SK-N-SH treated with all-trans-retinoic acid at 6 μM for 48 hours (cell line): Measurements from ENCODE around the gene TCN1.
"Not testable (repeated sequence)": the region's sequence is repeated elsewhere in the genome, so short reads cannot be mapped to it uniquely, and the experiment has no call there.

Source experiments
- ATAC-seq: fragments of 200-7000 bp; cut with Tn5 transposase; 3 replicates; pipeline ENCODE4 v1.9.1; 2020; ENCODE audit warnings: mild to moderate bottlenecking, moderate library complexity
- ARNTL ChIP-seq: fragments of 450-650 bp; formaldehyde crosslinking; IDR thresholded peaks from 2 replicates; pipeline ENCODE4 v1.5.0; 2020; ENCODE audit warnings: low read depth, mild to moderate bottlenecking, moderate library complexity, borderline replicate concordance
- CSDC2 ChIP-seq: fragments of 250-450 bp; sonication (Bioruptor Pico); IDR thresholded peaks from 2 replicates; pipeline ENCODE4 v1.5.0; 2020; ENCODE audit warnings: mild to moderate bottlenecking, moderate library complexity
- ESRRG ChIP-seq: fragments of 250-450 bp; sonication (Bioruptor Pico); IDR thresholded peaks from 2 replicates; pipeline ENCODE4 v1.6.1; 2021; ENCODE audit warnings: mild to moderate bottlenecking
- ISL1 ChIP-seq: fragments of 250-450 bp; sonication (Bioruptor Pico); IDR thresholded peaks from 2 replicates; pipeline ENCODE4 v2.1.2; 2022; ENCODE audit warnings: mild to moderate bottlenecking, moderate library complexity
- OSR1 ChIP-seq: fragments of 250-450 bp; sonication (Bioruptor Pico); IDR thresholded peaks from 2 replicates; pipeline ENCODE4 v1.8.0; 2022; ENCODE audit warnings: moderate library complexity, mild to moderate bottlenecking, inconsistent platforms
- PPARA ChIP-seq: fragments of 250-450 bp; sonication (Bioruptor Pico); IDR thresholded peaks from 2 replicates; pipeline ENCODE4 v1.5.0; 2020; ENCODE audit warnings: mild to moderate bottlenecking, borderline replicate concordance
- SNAI2 ChIP-seq: fragments of 250-450 bp; sonication (Bioruptor Pico); IDR thresholded peaks from 2 replicates; pipeline ENCODE4 v1.5.0; 2020; ENCODE audit warnings: mild to moderate bottlenecking, moderate library complexity
- TOX ChIP-seq: fragments of 250-450 bp; sonication (Bioruptor Pico); IDR thresholded peaks from 2 replicates; pipeline ENCODE4 v1.8.0; 2021; ENCODE audit warnings: mild to moderate bottlenecking, moderate library complexity, borderline replicate concordance
- ZC3H10 ChIP-seq: fragments of 250-450 bp; sonication (Bioruptor Pico); IDR thresholded peaks from 2 replicates; pipeline ENCODE4 v1.5.1; 2021; ENCODE audit warnings: mild to moderate bottlenecking, moderate library complexity
- ZFP3 ChIP-seq: fragments of 250-450 bp; sonication (Bioruptor Pico); IDR thresholded peaks from 2 replicates; pipeline ENCODE4 v1.5.0; 2020; ENCODE audit warnings: mild to moderate bottlenecking, moderate library complexity
- ZNF70 ChIP-seq: fragments of 450-650 bp; formaldehyde crosslinking; IDR thresholded peaks from 2 replicates; pipeline ENCODE4 v1.5.0; 2020; ENCODE audit warnings: mild to moderate bottlenecking, moderate library complexity
- ZNF8 ChIP-seq: fragments of 450-650 bp; formaldehyde crosslinking; IDR thresholded peaks from 2 replicates; pipeline ENCODE4 v1.5.0; 2020; ENCODE audit warnings: mild to moderate bottlenecking, moderate library complexity
- TF ChIP-seq, protein P1 (sequence below): fragments of 250-450 bp; sonication (Bioruptor Pico); IDR thresholded peaks from 2 replicates; pipeline ENCODE4 v1.8.0; 2020; ENCODE audit warnings: mild to moderate bottlenecking, moderate library complexity, borderline replicate concordance
- TF ChIP-seq, protein P2 (sequence below): fragments of 250-450 bp; sonication (Bioruptor Pico); IDR thresholded peaks from 2 replicates; pipeline ENCODE4 v1.8.0; 2021; ENCODE audit warnings: low read depth, mild to moderate bottlenecking, moderate library complexity, borderline replicate concordance
- TF ChIP-seq, protein P3 (sequence below): fragments of 250-450 bp; sonication (Bioruptor Pico); IDR thresholded peaks from 2 replicates; pipeline ENCODE4 v1.5.0; 2020; ENCODE audit warnings: mild to moderate bottlenecking, moderate library complexity
- TF ChIP-seq, protein P4 (sequence below): fragments of 250-450 bp; sonication (Bioruptor Pico); IDR thresholded peaks from 2 replicates; pipeline ENCODE4 v1.5.1; 2020; ENCODE audit warnings: low read depth, mild to moderate bottlenecking, moderate library complexity

The TCN1 gene

DNA sequence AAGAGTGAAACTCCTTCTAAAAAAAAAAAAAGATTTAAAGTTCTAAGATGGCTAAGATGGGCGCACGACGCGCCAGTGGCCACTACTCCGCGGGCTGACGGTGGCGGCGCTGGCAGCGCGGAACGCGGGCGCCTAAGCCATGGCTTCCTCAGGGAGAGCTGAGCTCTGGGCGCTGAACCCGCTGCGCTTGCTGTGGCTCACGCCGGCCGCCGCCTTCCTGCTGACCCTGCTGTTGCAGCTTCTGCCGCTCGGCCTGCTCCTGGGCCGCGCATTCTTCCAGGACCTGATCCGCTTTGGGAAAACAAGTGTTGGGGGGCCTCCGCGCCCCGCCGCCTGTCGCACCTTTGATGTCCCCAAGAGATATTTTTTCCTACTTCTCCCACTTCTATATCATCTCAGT, 31.8 kb upstream of the TCN1 start:
- no peak for TF ChIP-seq ZFP3 (CRISPR knock-in tag)
- no peak for TF ChIP-seq SNAI2 (CRISPR knock-in tag)
- TF ChIP-seq, protein P1, sequence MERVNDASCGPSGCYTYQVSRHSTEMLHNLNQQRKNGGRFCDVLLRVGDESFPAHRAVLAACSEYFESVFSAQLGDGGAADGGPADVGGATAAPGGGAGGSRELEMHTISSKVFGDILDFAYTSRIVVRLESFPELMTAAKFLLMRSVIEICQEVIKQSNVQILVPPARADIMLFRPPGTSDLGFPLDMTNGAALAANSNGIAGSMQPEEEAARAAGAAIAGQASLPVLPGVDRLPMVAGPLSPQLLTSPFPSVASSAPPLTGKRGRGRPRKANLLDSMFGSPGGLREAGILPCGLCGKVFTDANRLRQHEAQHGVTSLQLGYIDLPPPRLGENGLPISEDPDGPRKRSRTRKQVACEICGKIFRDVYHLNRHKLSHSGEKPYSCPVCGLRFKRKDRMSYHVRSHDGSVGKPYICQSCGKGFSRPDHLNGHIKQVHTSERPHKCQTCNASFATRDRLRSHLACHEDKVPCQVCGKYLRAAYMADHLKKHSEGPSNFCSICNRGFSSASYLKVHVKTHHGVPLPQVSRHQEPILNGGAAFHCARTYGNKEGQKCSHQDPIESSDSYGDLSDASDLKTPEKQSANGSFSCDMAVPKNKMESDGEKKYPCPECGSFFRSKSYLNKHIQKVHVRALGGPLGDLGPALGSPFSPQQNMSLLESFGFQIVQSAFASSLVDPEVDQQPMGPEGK (CRISPR knock-in tag), result no peak
- TF ChIP-seq ARNTL (CRISPR knock-in tag), result no peak
- TF ChIP-seq, protein P2, sequence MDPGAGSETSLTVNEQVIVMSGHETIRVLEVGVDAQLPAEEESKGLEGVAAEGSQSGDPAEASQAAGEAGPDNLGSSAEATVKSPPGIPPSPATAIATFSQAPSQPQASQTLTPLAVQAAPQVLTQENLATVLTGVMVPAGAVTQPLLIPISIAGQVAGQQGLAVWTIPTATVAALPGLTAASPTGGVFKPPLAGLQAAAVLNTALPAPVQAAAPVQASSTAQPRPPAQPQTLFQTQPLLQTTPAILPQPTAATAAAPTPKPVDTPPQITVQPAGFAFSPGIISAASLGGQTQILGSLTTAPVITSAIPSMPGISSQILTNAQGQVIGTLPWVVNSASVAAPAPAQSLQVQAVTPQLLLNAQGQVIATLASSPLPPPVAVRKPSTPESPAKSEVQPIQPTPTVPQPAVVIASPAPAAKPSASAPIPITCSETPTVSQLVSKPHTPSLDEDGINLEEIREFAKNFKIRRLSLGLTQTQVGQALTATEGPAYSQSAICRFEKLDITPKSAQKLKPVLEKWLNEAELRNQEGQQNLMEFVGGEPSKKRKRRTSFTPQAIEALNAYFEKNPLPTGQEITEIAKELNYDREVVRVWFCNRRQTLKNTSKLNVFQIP (CRISPR knock-in tag), result no peak
- TF ChIP-seq TOX (CRISPR knock-in tag), result no peak
- no peak for TF ChIP-seq ZC3H10 (CRISPR knock-in tag)
- TF ChIP-seq PPARA (CRISPR knock-in tag), result no peak
- no peak for ATAC-seq

DNA sequence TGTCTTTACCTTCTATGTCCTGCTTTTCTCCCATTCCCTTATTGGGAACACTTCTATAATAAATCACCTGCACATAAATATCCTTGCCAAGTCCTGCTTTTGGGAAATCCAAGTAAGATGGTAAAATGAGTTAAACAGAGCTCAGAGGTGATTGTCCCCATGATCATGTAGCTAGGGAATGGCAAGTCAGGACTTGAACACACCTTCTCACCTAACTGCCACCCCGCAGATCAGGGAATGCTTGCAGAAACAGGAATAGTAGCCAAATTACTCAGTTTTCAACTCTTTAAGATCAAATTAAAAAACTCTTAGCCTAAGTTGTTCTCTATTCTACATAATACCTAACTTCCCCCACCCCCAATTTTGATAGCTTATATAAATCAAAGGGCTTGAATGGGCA, 28.3 kb upstream of the TCN1 start:
- ATAC-seq, result no peak
- TF ChIP-seq ZNF8 (CRISPR knock-in tag) (no peak), TOX (CRISPR knock-in tag) (no peak), ZFP3 (CRISPR knock-in tag) (no peak), ZC3H10 (CRISPR knock-in tag) (no peak), ESRRG (CRISPR knock-in tag) (no peak), PPARA (CRISPR knock-in tag) (no peak)

DNA sequence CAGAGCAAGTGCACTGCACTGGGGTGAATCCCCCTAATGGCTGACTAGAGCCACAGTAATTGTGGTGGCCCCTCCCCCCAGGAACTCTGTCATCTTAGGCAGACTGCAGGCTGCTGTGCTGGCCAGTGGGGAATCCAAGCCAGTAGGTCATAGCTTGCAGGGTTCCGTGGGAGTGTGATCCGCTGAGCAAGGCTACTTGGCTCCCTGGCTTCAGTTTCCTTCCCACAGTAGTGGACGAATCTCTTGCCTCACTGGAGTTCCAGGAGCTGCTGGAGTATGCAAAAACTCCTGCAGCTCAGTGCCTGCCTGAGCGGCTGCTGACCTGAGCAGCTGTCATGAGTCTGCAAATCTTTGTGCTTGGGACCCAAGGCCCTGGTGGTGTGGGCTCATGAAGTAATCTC, 25.5 kb upstream of the TCN1 start:
- no peak for ATAC-seq
- no peak for TF ChIP-seq ZC3H10 (CRISPR knock-in tag)
- TF ChIP-seq ZNF8 (CRISPR knock-in tag), result no peak
- no peak for TF ChIP-seq TOX (CRISPR knock-in tag)
- TF ChIP-seq OSR1, result no peak
- no peak for TF ChIP-seq ZFP3 (CRISPR knock-in tag)
- no peak for TF ChIP-seq ZNF70 (CRISPR knock-in tag)
- no peak for TF ChIP-seq ISL1 (CRISPR knock-in tag)
- TF ChIP-seq, protein P1 (CRISPR knock-in tag), result no peak
- TF ChIP-seq SNAI2 (CRISPR knock-in tag), result no peak
- no peak for TF ChIP-seq ARNTL (CRISPR knock-in tag)
- TF ChIP-seq, protein P3, sequence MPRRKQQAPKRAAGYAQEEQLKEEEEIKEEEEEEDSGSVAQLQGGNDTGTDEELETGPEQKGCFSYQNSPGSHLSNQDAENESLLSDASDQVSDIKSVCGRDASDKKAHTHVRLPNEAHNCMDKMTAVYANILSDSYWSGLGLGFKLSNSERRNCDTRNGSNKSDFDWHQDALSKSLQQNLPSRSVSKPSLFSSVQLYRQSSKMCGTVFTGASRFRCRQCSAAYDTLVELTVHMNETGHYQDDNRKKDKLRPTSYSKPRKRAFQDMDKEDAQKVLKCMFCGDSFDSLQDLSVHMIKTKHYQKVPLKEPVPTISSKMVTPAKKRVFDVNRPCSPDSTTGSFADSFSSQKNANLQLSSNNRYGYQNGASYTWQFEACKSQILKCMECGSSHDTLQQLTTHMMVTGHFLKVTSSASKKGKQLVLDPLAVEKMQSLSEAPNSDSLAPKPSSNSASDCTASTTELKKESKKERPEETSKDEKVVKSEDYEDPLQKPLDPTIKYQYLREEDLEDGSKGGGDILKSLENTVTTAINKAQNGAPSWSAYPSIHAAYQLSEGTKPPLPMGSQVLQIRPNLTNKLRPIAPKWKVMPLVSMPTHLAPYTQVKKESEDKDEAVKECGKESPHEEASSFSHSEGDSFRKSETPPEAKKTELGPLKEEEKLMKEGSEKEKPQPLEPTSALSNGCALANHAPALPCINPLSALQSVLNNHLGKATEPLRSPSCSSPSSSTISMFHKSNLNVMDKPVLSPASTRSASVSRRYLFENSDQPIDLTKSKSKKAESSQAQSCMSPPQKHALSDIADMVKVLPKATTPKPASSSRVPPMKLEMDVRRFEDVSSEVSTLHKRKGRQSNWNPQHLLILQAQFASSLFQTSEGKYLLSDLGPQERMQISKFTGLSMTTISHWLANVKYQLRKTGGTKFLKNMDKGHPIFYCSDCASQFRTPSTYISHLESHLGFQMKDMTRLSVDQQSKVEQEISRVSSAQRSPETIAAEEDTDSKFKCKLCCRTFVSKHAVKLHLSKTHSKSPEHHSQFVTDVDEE, result no peak
- no peak for TF ChIP-seq PPARA (CRISPR knock-in tag)
- TF ChIP-seq, protein P4, sequence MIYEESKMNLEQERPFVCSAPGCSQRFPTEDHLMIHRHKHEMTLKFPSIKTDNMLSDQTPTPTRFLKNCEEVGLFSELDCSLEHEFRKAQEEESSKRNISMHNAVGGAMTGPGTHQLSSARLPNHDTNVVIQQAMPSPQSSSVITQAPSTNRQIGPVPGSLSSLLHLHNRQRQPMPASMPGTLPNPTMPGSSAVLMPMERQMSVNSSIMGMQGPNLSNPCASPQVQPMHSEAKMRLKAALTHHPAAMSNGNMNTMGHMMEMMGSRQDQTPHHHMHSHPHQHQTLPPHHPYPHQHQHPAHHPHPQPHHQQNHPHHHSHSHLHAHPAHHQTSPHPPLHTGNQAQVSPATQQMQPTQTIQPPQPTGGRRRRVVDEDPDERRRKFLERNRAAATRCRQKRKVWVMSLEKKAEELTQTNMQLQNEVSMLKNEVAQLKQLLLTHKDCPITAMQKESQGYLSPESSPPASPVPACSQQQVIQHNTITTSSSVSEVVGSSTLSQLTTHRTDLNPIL, result no peak

DNA sequence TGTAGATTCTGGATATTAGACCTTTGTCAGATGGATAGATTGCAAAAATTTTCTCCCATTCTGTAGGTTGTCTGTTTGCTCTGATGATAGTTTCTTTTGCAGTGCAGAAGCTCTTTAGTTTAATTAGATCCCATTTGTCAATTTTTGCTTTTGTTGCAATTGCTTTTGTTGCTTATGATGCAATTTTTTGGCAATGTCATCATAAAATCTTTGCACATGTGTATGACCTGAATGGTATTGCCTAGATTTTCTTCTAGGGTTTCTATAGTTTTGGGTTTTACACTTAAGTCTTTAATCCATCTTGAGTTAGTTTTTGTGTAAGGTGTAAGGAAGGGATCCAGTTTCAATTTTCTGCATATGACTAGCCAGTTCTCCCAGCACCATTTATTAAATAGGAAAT, 20.9 kb upstream of the TCN1 start:
- ATAC-seq, result not testable (repeated sequence)

DNA sequence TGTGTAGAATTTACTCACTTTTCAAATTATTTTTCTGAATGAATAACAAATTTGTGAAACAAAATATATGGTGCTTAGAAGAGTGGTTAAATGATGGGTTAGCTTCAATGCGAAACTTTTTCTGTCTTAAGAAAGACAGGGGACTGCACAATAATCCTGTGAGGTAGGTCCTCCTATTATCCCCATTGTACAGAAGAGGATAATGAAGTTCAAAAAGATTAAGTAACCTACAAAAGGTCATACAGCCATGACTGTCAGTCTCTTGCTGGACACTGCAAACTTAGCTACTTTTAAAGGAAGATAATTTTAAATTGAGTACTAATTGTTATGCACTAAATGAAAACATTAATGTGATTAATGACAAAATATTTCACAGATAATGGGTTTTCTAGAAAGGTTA, 17.3 kb upstream of the TCN1 start:
- no peak for ATAC-seq
- TF ChIP-seq ARNTL (CRISPR knock-in tag) (no peak), ESRRG (CRISPR knock-in tag) (no peak), ZNF8 (CRISPR knock-in tag) (no peak), SNAI2 (CRISPR knock-in tag) (no peak), PPARA (CRISPR knock-in tag) (no peak), ISL1 (CRISPR knock-in tag) (no peak), CSDC2 (no peak)
- TF ChIP-seq, protein P4, result no peak
- TF ChIP-seq, protein P1 (CRISPR knock-in tag), result no peak
